ENCODE measurements around the gene NHSL2.

The NHSL2 gene

DNA sequence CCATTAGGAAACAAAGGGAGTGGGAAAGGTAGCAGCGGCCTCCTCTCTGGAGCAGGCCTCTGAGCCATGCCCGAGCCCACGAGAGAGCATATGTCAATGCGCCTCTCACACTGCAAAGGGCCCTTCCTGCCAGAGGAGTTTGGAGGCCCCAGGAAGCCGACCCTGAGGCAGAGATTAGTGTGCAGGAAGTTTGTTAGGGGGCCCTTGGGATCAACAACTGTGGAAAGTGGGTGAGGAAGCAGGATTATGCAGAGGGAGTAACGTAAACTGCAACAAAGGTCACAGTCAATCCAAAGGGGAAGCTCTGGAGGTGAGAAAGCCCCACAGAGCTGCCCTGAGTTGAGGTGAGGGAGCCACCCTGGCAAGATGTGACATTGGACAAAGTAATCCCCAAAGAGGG is 203.7 kb downstream of the NHSL2 start:
- TF ChIP-seq, protein P1, sequence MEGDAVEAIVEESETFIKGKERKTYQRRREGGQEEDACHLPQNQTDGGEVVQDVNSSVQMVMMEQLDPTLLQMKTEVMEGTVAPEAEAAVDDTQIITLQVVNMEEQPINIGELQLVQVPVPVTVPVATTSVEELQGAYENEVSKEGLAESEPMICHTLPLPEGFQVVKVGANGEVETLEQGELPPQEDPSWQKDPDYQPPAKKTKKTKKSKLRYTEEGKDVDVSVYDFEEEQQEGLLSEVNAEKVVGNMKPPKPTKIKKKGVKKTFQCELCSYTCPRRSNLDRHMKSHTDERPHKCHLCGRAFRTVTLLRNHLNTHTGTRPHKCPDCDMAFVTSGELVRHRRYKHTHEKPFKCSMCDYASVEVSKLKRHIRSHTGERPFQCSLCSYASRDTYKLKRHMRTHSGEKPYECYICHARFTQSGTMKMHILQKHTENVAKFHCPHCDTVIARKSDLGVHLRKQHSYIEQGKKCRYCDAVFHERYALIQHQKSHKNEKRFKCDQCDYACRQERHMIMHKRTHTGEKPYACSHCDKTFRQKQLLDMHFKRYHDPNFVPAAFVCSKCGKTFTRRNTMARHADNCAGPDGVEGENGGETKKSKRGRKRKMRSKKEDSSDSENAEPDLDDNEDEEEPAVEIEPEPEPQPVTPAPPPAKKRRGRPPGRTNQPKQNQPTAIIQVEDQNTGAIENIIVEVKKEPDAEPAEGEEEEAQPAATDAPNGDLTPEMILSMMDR (IDR thresholded peaks at IDR 0.05; ENCODE audit: control insufficient read depth, insufficient read depth, low read depth, low read length, missing control alignments), result no peak
- no peak overlapping the region for H3K4me3 ChIP-seq (ENCODE audit: control insufficient read depth, low read depth, low read length)
- no peak for DNase-seq (ENCODE audit: low read depth)

- TF ChIP-seq, protein P1 (IDR thresholded peaks at IDR 0.05; ENCODE audit: control insufficient read depth, insufficient read depth, low read depth, low read length, missing control alignments), result no peak
- no peak overlapping the region for H3K4me3 ChIP-seq (ENCODE audit: control insufficient read depth, low read depth, low read length)
- DNase-seq (ENCODE audit: low read depth), result no peak
These were observed 204.2 kb downstream of the NHSL2 start for GRCh38 chrX:72114807-72115206.

DNA sequence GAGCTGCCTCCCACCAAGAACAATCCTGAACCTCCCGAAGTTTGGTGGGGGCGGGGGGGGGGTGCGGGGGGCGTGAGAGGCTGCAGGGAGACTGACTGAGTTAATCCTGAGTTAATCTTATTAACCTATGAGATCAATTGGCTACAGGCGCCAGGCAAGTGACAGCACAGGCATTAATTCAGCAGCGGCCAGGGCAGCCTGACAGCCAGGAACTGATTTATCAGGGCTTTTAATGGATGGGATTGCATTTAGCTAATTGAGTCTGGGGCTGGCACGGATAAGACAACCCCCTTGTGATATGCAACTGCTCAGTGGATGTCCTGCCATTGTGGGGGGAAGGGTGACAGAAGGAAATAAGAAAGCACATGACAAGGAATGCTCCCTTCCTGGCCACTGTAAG is 204.7 kb downstream of the NHSL2 start:
- H3K4me3 ChIP-seq (ENCODE audit: control insufficient read depth, low read depth, low read length), result no peak overlapping the region
- no peak for DNase-seq (ENCODE audit: low read depth)
- TF ChIP-seq, protein P1 (IDR thresholded peaks at IDR 0.05; ENCODE audit: control insufficient read depth, insufficient read depth, low read depth, low read length, missing control alignments), result no peak

DNA sequence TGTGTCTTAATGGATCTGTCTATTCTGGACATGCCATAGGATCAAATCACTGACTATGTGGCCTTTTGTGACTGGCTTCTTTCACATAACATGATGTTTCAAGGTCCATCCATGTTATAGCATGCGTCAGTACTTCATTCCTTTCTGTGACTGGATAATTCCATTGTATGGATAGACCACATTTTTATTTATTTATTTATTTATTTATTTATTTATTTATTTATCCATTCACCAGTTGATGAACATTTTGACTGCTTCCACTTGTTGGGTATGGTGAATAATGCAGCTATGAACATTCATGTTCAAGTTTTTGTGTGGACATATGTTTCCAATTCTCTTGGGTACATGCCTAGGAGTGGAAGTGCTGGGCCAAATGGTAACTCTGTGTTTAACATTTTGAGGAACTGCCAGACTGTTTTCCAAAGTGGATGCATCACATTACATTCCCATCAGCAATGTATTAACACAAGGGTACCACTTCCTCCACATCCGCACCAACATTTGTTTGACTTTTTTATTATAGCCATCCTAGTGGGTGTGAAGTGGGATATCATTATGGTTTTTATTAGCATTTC is 207.1 kb downstream of the NHSL2 start:
- TF ChIP-seq, protein P1 (IDR thresholded peaks at IDR 0.05; ENCODE audit: control insufficient read depth, insufficient read depth, low read depth, low read length, missing control alignments), result no peak
- no peak for DNase-seq (ENCODE audit: low read depth)
- no peak overlapping the region for H3K4me3 ChIP-seq (ENCODE audit: control insufficient read depth, low read depth, low read length)

DNA sequence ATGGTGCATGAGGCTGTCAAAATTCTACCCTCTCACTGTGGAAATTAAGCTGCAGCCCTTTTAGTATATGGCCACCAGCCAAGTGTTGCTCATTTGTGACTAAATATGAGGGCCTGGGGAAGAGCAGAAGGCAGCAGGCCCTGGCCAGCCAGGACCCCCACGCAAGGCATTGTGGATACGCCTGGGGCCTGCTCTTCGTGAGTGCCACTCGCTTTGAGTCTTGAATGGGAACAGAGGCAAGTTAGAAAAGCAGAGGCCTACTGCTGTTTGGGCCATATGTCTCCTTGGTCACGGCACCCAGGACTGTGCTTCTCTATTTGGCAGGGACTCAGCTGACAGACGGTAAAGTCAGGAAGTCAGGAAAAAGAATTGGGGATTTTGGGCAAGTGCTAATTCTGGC is 210.2 kb downstream of the NHSL2 start:
- DNase-seq (ENCODE audit: low read depth), result no peak
- TF ChIP-seq, protein P1 (IDR thresholded peaks at IDR 0.05; ENCODE audit: control insufficient read depth, insufficient read depth, low read depth, low read length, missing control alignments), result no peak
- H3K4me3 ChIP-seq (ENCODE audit: control insufficient read depth, low read depth, low read length), result no peak overlapping the region

GRCh38 chrX:72121383-72121782 is 210.7 kb downstream of the NHSL2 start:
- TF ChIP-seq, protein P1 (IDR thresholded peaks at IDR 0.05; ENCODE audit: control insufficient read depth, insufficient read depth, low read depth, low read length, missing control alignments), result no peak
- no peak overlapping the region for H3K4me3 ChIP-seq (ENCODE audit: control insufficient read depth, low read depth, low read length)

More at GRCh38 chrX:72121383-72121782, 210.7 kb downstream of the NHSL2 start:
- peak; percentile 32 for DNase-seq (ENCODE audit: low read depth)

All from AG09309 (cell line).